Breast epithelium (tissue), 4 donors: ENCODE measurements around the gene ELOVL5. TPM values are rescaled to one million over a fixed set of nuclear protein-coding genes. Genes with fewer than 3 reads are reported as not detected.

Experiments
- DNase-seq, 2 donors: peaks; one replicate each; pipeline ENCODE4 v3.0.0-alpha.2; 2019; ENCODE audit warnings: low spot score in 2 of 2
- H3K27ac ChIP-seq, 2 donors: fragments of 200-600 bp; sonication (generic) in 1 of 2; one replicate each; pipeline ENCODE4 v1.5.1; 2016 to 2019; ENCODE audit warnings: mild to moderate bottlenecking in 1 of 2
- H3K27me3 ChIP-seq, 2 donors: fragments of 200-600 bp; sonication (generic) in 1 of 2; one replicate each; pipeline versions ENCODE4 v1.5.1 to v1.6.0; 2017 to 2019; ENCODE audit warnings: control low read depth in 1 of 2, mild to moderate bottlenecking in 1 of 2
- H3K36me3 ChIP-seq: fragments of 200-600 bp; one replicate; pipeline ENCODE4 v1.5.1; 2019
- H3K4me1 ChIP-seq, 2 donors: fragments of 200-600 bp; sonication (generic); one replicate each; pipeline ENCODE4 v1.5.1; 2016 to 2019; ENCODE audit warnings: control low read depth in 1 of 2
- H3K4me3 ChIP-seq, 3 donors: fragments of 200-600 bp; sonication (generic); 1 replicate in 2 of 3; 2 replicates in 1 of 3; pipeline ENCODE4 v1.5.1; 2016 to 2019; ENCODE audit warnings: mild to moderate bottlenecking in 3 of 3, moderate library complexity in 2 of 3
- H3K9me3 ChIP-seq, 2 donors: fragments of 200-600 bp; sonication (generic) in 1 of 2; one replicate each; pipeline ENCODE4 v1.5.1; 2016 to 2019; ENCODE audit warnings: control low read depth in 1 of 2
- POLR2A ChIP-seq: fragments of 450-650 bp; IDR thresholded peaks from one replicate; pipeline ENCODE4 v1.6.1; 2016; ENCODE audit warnings: antibody characterized with exemption, mild to moderate bottlenecking, moderate library complexity
- POLR2AphosphoS5 ChIP-seq, 3 donors: sonication (generic); formaldehyde crosslinking; IDR thresholded peaks; one replicate each; pipeline ENCODE4 v1.6.1; 2017; ENCODE audit warnings: antibody characterized with exemption in 3 of 3
- intact Hi-C: fragments of 100-400 bp; cut with DNase I; formaldehyde crosslinking; loops from one replicate; pipeline ENCODE4 v1.15.1; 2023; ENCODE audit warnings: low total_unique reads
- total RNA-seq, 3 donors: library from RNA; depleted of rRNA; stranded (reverse); fragments of >200 nt; gene quantifications; one replicate each; pipeline ENCODE4 v1.1.0, GENCODE V29; 2016
- TF ChIP-seq, protein P1 (sequence below), 3 donors: fragments of 450-650 bp; IDR thresholded peaks; one replicate each; pipeline ENCODE4 v1.5.1; 2016 to 2017; ENCODE audit warnings: antibody characterized with exemption in 3 of 3, mild to moderate bottlenecking in 3 of 3, moderate library complexity in 3 of 3

ELOVL5 gene
- total RNA-seq, 3 donors from 2014 or later: 245 to 427 (median 272) TPM

DNA sequence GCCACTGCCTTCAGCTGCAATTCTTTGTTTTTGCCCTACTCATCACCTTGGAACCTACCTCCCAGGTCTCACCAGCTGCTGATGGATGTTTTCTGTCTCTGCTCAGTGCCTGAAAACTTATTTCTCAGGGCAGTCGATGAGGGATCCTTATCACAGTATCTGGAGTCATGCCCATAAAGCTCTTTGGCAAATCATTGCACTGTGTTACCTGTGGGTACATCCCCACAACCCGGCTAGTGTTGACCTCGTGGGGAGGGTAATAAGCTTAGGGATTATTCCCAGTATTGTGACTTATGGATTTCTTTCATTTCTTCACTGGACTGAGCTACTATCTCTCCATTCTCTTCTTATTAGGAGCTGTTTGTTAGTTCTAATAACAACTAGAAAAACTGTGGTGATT, 91.7 kb downstream of the ELOVL5 start:
- Histone ChIP-seq H3K27me3 (no peaks in the 10 kb centered on the region), H3K9me3 (no peaks in the 10 kb centered on the region), H3K4me1 (no peaks in the 10 kb centered on the region), H3K36me3 (peaks cover 4% of the 10 kb centered on the region), H3K4me3 (no peak overlapping the region), H3K27ac (no peak overlapping the region)
- no peak for DNase-seq
- TF ChIP-seq, protein P1, sequence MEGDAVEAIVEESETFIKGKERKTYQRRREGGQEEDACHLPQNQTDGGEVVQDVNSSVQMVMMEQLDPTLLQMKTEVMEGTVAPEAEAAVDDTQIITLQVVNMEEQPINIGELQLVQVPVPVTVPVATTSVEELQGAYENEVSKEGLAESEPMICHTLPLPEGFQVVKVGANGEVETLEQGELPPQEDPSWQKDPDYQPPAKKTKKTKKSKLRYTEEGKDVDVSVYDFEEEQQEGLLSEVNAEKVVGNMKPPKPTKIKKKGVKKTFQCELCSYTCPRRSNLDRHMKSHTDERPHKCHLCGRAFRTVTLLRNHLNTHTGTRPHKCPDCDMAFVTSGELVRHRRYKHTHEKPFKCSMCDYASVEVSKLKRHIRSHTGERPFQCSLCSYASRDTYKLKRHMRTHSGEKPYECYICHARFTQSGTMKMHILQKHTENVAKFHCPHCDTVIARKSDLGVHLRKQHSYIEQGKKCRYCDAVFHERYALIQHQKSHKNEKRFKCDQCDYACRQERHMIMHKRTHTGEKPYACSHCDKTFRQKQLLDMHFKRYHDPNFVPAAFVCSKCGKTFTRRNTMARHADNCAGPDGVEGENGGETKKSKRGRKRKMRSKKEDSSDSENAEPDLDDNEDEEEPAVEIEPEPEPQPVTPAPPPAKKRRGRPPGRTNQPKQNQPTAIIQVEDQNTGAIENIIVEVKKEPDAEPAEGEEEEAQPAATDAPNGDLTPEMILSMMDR (IDR thresholded peaks at IDR 0.05): no peak
- TF ChIP-seq POLR2AphosphoS5 (IDR thresholded peaks at IDR 0.05) (no peak), POLR2A (no peak)
- intact Hi-C loops: no loop called here

GRCh38 chr6:53252177-53252692, 96.5 kb downstream of the ELOVL5 start:
- Histone ChIP-seq H3K36me3 (no peaks in the 10 kb centered on the region), H3K4me1 (no peaks in the 10 kb centered on the region), H3K27me3 (no peaks in the 10 kb centered on the region), H3K27ac (no peak overlapping the region), H3K9me3 (no peaks in the 10 kb centered on the region), H3K4me3 (no peak overlapping the region)
- no peak for DNase-seq
- intact Hi-C loops: no loop called here
- no peak for TF ChIP-seq POLR2AphosphoS5 (IDR thresholded peaks at IDR 0.05)
- TF ChIP-seq, protein P1 (IDR thresholded peaks at IDR 0.05): no peak
- TF ChIP-seq POLR2A: no peak

- Histone ChIP-seq H3K9me3 (no peaks in the 10 kb centered on the region), H3K27ac (no peak overlapping the region), H3K4me3 (no peak overlapping the region), H3K36me3 (no peaks in the 10 kb centered on the region), H3K4me1 (no peaks in the 10 kb centered on the region), H3K27me3 (no peaks in the 10 kb centered on the region)
- TF ChIP-seq, protein P1 (IDR thresholded peaks at IDR 0.05): no peak
- TF ChIP-seq POLR2A (no peak), POLR2AphosphoS5 (IDR thresholded peaks at IDR 0.05) (no peak)
- no peak for DNase-seq
- intact Hi-C loops: no loop called here
These were observed 97.6 kb downstream of the ELOVL5 start for GRCh38 chr6:53251033-53251672.

DNA sequence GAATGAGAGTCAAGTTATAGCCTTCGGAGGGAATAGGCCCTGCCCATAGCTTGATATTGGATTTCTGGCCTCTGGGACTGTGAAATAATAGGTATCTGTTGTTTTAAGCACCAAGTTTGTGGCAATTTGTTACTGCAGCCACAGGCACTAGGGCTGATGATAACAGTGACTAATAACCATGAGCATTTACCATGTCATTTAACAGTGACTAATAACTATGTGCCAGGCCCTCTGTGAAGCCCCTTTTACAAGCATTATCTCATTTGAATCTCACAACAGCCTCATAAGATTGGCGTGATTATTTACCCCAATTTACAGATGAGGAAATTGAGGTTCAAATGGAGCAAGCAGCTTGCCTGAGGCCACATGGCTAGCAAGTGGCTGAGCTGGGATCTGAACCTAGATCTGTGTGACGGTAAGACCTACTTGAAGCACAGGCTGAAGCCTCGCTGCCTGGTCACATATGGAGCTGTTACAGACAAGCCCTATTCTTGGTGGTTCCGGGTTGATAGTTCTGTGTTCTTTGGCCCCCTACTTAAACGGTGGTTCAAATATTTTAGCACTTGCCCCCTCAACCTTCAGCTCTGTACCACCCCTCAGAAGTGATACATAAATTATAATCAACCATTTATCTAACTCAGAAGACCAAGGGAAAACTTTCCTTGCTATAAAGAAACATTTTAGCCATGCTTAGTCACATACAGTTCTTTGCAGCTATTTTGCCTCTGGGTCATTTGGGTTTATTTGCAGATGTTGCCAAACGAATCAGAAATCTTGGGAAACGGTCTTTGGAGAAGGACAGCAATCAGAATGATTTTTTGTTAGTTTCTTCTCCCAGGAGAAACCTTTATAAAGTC, 98.3 kb downstream of the ELOVL5 start:
- Histone ChIP-seq H3K9me3 (no peaks in the 10 kb centered on the region), H3K27me3 (no peaks in the 10 kb centered on the region), H3K4me1 (no peaks in the 10 kb centered on the region), H3K4me3 (no peak overlapping the region), H3K27ac (no peak overlapping the region), H3K36me3 (no peaks in the 10 kb centered on the region)
- DNase-seq: no peak
- TF ChIP-seq, protein P1 (IDR thresholded peaks at IDR 0.05): no peak
- TF ChIP-seq POLR2AphosphoS5 (IDR thresholded peaks at IDR 0.05): no peak
- no peak for TF ChIP-seq POLR2A
- intact Hi-C loops: no loop called here

- H3K4me3 ChIP-seq: no peak overlapping the region
- DNase-seq: no peak
- H3K4me1 ChIP-seq: no peaks in the 10 kb centered on the region
- H3K36me3 ChIP-seq: no peaks in the 10 kb centered on the region
- TF ChIP-seq, protein P1 (IDR thresholded peaks at IDR 0.05): no peak
- TF ChIP-seq POLR2AphosphoS5 (IDR thresholded peaks at IDR 0.05) (no peak), POLR2A (no peak)
- H3K9me3 ChIP-seq: no peaks in the 10 kb centered on the region
- no peak overlapping the region for H3K27ac ChIP-seq
- intact Hi-C loops: no loop called here
- H3K27me3 ChIP-seq: no peaks in the 10 kb centered on the region
These were observed 101.8 kb downstream of the ELOVL5 start for GRCh38 chr6:53246924-53247323.
